GM13976 (cell line): ENCODE measurements around the gene KMT5B.

Source experiments
- DNase-seq: peaks from one replicate; pipeline ENCODE4 v3.0.0; 2012; ENCODE audit warnings: low spot score
- CTCF ChIP-seq: IDR thresholded peaks from 2 replicates; pipeline ENCODE4 v1.5.1; 2012; ENCODE audit warnings: borderline replicate concordance, mild to moderate bottlenecking; ENCODE audit not compliant: insufficient read depth; ENCODE audit errors: extremely low read depth, missing control alignments, control extremely low read depth
- in situ Hi-C: fragments of 300-500 bp; cut with MboI; formaldehyde crosslinking; loops from one replicate; pipeline ENCODE4 v1.12.0; 2022; ENCODE audit warnings: low sequenced_read_pairs, mixed read lengths, inconsistent platforms; ENCODE audit not compliant: unreplicated experiment

The KMT5B gene

GRCh38 chr11:68196219-68196618 lies 16.9 kb downstream of the KMT5B start:
- in situ Hi-C loops = no loop called here
- no peak for TF ChIP-seq CTCF
- no peak for DNase-seq

- no peak for TF ChIP-seq CTCF
- DNase-seq = no peak
- in situ Hi-C loops = no loop called here
These were observed 18.3 kb downstream of the KMT5B start for GRCh38 chr11:68194675-68195294.

GRCh38 chr11:68193018-68193417 lies 20.1 kb downstream of the KMT5B start:
- in situ Hi-C loops = no loop called here
- TF ChIP-seq CTCF = no peak
- DNase-seq = no peak

GRCh38 chr11:68191661-68192579 lies 21.2 kb downstream of the KMT5B start:
- no peak for TF ChIP-seq CTCF
- no peak for DNase-seq
- in situ Hi-C loops = no loop called here

GRCh38 chr11:68189888-68190287 lies 23.2 kb downstream of the KMT5B start:
- no peak for TF ChIP-seq CTCF
- in situ Hi-C loops = no loop called here
- no peak for DNase-seq

- DNase-seq = no peak
- no peak for TF ChIP-seq CTCF
- in situ Hi-C loops = no loop called here
These were observed 24.0 kb downstream of the KMT5B start for GRCh38 chr11:68189082-68189481.
